Stimulated activated CD4-positive, alpha-beta T cell treated with anti-CD3 and anti-CD28 coated beads, Interleukin-1b, Interleukin-23, amount 100 ng/mL, for 48 hours (primary cell): Measurements from ENCODE around the gene TMX3.
A peak's percentile ranks its signal among the peaks of the same experiment; 100 is the strongest.

Source experiments
- DNase-seq: peaks from one replicate; pipeline ENCODE4 v3.0.0-alpha.2; 2020

TMX3 gene, protein sequence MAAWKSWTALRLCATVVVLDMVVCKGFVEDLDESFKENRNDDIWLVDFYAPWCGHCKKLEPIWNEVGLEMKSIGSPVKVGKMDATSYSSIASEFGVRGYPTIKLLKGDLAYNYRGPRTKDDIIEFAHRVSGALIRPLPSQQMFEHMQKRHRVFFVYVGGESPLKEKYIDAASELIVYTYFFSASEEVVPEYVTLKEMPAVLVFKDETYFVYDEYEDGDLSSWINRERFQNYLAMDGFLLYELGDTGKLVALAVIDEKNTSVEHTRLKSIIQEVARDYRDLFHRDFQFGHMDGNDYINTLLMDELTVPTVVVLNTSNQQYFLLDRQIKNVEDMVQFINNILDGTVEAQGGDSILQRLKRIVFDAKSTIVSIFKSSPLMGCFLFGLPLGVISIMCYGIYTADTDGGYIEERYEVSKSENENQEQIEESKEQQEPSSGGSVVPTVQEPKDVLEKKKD

DNA sequence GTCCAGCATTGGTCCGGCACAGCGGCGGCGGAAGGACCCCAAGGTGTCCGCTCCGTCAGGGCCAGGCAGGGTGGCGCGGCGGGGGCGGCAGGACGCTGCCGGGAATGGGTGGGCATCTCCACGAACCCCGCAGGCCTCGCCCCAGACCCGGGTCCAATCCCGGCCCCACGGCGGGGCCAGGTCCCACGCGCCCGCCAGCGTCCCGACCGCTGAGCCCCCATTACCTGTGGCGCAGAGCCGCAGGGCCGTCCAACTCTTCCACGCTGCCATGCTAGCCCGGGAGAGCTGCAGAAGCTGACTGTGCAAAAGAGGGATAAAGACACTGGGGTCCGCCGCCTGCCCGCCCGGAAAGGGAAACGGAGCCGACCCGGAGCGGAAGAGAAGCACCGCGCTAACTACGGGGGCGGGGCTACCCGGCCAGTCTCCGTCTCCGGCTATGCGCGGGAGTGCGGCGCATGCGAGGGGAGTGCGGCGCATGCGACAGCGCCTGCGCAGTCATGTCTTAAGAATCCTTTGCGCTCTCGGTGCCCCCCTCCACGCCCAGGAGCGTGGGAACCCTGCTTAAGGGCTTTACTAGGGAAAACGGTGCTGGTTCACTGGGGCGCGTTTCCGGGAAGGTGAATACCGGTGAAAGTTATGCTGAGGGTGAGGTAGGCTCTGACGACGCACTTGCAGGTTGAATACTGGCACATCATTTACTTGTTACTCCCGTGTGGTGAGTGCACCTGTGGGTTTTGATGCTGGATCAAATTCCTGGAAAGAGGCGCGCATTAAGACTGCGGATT lies at the start of gene TMX3:
TMX3 (minus strand) TSS at position 397 of the 785 bp plus-strand sequence; CDS start at position 270, 127 bp downstream.
- peak; percentile 91 for DNase-seq

DNA sequence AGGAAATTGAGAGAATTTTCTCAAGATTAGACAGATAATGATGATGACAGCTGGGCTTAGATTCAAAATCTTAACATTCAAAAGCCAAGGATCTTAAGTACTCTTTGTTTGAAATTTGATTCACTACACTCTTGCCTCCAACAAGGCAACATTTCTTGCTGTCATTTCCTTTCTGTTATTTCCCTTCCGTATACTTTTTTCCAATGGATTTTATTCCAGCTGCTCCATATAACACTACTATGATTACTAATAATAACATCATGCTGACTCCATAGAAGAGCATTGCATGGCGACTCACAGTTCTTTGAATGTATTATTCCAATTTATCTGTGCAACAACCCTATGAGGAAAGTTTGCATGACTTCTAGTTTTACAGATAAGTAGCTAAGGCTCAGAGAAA lies 49.1 kb upstream of the TMX3 start:
- no peak for DNase-seq

DNA sequence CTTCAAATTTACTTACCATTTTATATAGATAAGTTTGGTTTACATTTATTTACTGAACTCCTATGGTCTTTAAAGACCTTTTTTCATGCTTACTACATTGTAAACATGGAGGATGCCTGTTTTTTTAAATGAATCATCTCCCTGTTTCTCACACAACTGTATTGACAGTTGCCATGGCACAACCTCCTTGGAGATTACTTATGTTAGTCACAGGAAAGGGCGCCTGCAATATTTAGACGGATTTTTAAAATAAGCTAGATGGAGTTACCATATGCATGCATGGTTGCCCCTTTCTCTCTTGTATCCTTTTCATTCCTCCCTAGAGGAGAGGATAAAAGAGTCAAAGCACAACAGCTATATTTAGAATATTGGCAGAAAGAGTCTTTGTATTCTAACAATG lies 48.2 kb upstream of the TMX3 start:
- no peak for DNase-seq

DNA sequence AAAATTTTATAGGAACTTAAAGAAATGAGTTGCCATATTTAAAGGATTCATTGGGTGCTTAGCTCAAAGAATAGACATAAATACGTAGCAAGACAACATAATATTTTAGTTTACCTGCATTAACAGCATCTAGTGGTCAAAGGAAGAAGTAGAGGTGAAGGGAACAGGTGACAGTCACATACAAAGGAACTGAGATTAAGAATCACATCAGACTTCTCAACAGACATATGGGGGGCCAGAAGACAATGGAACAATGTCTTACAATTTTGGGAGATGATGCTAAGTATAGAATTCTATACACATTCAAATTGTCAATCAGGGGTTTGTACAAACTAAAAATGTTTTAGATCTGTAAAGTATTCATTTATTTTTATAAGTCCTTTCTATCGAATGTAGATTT lies 44.4 kb upstream of the TMX3 start:
- no peak for DNase-seq

DNA sequence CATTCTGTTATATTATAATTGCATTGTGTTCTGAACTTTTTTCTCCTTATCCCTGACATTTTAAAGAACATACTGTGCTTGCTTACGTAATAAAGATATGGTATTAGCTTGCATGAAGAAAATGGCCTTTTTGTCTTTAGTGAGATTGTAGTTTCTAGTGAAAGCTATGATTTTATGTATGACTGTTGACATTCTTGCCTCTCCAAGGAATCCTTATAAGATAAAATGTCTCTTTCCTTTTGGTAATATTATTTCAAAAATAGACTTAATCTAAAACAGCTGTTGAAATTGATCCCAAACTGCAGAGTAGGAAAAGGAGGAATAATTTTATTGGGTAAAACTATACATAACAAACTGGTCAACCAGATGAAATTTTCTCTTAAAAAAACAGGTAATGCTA lies 42.2 kb upstream of the TMX3 start:
- no peak for DNase-seq

DNA sequence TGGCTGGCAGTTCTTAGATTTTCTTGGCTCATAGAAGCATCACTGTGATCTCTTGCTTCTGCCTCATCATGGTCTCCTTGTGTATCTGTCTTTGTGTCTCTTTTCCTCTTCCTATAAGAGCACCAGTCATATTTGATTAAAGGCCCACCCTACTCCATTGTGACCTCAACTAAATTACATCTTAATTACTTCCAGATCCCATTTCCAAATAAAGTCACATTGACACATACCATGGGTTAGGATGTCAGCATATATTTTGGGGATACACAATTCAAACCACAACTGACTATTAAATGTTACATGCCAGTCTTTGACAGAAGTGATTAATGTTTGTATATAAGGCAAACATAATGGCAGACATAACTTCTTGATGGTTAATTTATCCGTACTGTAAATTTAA lies 27.3 kb upstream of the TMX3 start:
- DNase-seq, result no peak

DNA sequence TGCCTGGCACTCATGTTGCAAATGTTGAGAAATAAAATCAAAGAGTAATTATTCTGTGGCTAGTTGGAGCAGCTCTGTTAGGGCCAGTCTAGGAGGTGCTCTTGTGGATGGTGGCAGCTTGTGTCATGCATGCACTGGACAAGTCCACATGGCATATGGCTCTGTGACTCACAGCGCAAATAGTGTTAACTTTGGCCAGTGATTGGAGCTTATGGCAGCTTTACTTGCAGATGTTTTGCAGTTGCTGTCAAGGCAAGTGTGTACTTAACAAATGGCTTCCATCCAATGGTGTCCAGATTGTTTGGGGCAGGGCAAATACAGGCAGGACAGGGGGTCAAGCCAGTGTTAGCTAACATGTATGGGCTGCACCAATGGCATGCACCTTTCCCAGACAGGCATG lies 26.1 kb upstream of the TMX3 start:
- no peak for DNase-seq

DNA sequence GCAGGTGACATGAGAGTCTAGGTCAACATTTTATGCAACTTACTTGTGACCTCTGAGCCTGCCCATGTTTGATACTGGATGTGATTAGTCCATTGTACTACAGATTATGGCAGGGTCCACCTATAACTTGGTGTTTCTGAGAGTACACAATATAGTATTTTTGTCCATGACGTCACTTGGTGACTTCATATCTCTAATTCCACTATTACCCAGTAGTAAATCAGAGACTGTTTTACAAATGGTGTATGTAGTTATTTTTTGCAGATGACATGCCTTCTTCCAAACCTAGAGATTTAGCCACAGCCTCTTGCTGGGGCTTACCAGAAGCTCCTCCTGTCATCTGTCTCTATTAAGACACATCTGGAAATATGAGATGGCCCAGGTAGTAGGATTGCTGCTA lies 24.6 kb upstream of the TMX3 start:
- DNase-seq, result no peak

DNA sequence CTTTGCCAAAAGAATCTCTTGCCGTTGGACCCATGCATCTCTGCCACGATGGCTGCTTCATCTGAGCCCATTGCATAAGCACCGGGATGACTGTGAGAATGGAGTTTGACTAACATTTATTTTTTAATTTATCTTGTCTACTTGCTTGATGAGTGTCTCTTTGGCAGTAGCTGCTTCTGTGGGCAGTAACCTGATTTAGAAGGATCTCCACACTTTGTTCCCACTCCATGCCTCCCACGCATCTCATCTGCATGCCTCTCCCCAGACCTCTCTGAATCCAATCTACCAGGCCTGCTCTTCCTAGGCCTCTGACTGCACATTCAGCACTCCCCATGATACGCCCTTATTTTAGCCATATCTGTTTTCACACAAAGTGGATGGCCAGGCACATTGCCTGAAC lies 23.7 kb upstream of the TMX3 start:
- no peak for DNase-seq

DNA sequence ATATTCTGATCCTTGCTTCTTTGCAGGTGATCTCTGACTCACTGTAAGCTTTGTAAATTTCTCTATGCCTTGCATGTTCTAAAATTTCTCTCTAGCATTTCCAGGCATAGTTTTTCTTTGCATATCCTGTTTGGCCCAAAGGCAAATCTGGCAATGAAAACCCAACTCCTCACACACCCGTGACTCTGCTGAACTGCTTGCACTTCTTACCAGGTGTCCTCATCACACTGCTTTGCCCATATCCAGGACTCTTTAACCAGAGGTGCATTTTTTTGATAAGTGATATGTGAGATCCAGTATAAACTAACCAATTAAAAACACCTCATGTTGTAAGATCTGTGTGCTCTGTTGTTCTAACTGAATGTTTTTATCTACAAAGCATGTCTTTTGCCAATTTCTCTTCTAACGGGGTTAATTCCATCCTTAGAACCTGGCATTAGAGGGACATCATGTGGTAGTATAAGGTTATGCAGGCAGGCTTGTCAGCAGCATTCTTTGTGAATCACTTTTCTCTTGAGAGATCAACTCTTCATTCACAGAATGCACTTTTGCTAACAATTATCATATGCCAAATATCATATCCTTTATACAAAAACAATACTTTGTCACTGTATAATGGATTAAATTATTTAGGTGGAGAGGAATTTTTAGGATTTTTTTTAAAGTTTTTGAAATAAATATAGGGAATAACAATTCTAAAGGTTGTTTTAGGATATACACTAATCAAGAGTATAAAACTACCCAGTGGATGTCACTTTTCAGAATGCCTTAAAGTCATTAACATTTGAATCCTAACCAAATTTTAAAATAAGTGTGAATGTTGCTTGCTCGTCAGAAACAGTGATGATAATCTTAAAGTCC lies 20.8 kb upstream of the TMX3 start:
- no peak for DNase-seq

DNA sequence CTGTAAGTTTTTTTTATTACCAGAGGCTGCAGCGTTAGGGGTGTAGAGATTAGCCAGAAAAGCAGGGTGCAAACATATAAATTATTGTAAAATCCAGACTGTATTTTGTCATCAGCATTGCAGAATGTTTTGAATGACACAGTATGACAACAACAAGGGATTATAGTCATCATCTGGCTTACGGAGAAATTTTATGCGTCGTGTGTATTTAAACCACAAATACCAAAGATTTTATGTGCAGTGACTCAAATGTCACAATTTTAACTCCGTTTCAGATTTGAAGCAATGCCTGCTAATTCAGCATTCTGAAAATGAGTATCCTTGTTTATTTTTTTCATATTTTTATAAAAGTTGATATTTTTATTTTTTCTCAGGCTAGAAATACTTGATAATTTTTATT lies 19.4 kb upstream of the TMX3 start:
- DNase-seq, result no peak

DNA sequence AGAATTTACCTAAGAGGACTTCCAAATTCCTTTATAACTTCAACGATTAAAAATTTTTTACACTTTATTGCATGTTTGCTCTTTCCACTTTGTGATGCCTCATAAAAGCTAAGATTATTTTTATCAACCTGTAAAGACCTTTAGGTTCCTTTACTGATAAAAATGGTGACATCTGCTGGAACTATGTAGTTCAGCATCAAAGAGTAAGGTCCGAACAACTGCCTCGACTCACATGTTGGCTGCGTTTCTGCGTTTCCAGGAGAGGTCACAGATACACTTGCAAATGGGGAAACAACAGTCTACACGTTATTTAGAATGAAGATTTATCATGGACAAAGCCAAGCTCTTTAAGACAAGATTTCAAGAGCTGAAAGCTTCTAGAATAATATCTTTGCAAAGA lies 18.8 kb upstream of the TMX3 start:
- DNase-seq, result no peak

DNA sequence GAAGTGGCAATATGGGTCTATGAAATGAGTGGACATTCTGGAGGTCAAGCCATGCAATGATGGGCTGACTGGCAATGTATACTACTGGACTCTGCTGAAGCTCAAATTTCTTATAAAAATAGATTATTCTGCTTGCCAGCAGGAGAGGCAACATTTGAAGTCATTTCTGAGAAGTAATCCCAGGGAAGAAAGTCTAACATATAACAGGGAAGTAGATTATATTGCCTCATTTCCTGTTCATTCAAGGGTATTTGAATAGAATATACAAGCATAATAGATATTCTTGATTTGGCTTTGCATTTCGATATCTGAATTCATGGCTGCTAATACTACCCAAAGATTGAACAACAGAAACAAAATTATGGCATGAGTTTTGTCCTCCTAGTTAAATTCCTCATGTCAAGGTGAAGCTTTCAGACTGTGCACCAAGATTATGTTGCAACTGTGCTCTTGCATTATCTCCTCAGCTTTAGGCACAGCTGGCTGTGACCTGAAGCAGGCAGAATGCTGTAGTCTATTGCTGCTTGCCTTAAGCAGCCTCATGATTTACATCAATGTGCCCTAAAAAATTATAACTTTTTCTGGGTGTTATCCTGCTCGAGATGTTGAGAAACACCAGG lies 13.3 kb upstream of the TMX3 start:
- no peak for DNase-seq

DNA sequence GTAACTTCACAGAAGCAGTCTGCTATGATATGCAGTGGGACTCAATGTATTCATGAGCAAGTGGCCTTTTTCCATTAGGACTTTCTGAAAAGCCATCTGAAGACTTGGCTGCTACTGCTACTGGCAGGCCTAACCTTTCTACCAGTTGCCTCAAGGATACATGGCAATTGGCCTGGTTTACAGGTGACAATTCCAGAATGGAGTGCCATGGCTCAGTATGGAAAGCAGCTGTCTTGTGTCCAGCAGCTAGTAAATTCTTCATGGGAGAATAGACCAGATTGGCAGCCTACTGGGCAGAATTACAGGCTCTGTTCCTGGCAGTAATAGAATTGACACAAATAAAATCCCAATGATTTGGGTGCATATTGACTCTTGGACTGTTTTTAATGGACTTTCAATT lies 12.6 kb upstream of the TMX3 start:
- no peak for DNase-seq

DNA sequence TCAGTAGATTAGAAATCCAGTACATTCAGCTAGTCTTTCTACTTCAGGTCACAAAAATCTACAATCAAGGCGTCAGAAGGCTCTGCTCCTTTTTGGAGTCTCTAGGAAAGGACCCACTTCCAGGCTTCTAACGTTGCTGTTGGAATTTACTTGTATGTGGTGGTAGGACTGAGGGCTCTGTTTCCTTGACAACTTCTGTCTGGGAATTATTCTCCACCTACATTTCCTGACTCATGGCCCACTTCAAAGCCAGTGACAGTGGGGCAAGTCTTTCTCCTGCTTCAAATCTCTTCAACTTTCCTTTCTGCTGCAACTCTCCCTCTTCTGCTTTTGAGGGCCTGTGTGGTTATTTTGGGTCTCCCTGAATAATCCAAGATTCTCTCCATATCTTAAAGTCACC lies 10.4 kb upstream of the TMX3 start:
- no peak for DNase-seq

DNA sequence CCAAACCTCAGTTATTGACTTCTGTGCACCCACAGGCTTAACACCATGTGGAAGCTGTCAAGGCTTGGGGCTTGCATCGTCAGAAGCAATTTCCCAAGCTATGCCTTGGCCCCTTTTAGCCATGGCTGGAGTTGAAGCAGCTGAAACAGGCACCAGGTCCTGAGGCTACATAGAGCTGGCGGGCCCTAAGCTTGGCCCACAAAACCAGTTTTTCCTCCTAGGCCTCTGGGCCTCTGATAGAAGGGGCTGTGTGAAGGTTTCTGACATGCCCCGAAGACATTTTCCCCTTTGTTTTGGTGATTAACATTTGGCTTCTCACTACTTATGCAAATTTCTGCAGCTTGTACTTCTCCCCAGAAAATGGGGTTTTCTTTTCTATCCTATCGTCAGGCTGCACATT lies 9.1 kb upstream of the TMX3 start:
- no peak for DNase-seq

DNA sequence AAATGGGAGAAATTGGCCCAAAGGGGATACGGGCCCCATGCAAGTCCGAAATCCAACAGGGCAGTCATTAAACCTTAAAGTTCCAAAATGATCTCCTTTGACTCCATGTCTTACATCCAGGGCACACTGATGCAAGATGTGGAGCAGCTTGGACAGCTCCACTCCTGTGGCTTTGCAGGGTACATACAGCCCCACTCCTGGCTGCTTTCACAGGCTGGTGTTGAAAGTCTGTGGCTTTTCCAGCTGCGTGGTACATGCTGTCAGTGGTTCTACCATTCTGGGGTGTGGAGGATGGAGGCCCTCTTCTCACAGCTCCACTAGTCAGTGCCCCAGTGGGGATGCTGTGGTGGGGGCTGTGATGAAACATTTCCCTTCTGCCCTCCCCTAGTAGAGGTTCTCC lies 8.6 kb upstream of the TMX3 start:
- no peak for DNase-seq

DNA sequence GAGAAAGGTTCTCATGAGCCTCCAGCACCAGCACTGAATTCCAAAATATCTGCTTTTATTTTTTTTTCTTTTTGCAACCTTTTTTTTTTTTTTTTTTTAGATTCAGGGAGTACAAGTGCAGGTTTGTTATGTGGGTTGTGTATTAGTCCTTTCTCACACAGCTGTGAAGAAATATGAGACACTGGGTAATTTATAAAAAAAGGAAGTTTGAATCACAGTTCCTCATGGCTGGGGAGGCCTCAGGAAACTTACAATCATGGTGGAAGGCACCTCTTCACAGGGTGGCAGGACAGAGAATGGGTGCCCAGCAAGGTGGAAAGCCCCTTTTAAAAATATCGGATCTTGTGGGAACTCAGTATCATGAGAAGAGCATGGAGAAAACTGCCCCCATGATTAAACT lies 7.9 kb upstream of the TMX3 start:
- DNase-seq, result no peak

DNA sequence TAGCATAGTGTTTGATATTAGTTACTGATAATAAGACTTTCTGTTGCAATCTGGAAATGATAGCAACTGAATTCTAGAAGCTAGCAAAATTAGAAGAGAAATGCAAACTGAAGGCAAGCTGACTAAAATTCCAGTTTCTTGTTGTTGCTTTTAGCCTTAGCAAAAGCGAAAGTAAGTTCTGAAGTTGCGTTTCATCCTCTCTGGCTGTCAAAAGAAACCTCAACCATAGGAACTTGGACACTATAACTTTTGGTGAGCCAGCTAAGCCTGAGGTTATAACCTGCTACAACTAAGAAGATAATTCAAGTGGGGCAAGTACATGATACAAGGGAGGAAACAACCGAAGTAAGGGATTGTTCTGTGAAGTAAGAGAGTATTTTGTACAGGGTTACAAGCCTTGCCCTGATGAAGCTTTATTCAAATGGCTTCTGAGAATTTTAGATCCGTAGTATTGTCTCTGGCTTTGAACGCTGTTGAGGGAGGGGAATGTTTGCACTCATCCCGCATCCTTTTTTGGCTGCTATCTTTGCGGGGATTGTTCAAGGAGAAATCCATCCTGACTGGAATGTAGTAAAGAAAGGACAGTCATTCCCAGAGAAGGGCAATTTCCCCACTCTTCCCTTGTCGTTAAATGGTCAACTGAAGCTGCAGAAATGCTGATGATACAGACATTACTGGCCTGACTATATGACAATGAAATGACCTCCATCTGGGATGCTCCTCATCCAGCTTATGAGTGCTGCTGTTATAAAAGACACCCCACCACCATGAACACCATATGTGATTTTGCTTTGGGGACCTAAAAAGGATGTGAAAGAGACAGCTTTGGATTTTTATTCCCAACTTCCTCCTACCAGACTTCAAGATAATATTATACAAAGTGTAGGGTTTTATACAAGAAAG lies 7.0 kb upstream of the TMX3 start:
- no peak for DNase-seq

DNA sequence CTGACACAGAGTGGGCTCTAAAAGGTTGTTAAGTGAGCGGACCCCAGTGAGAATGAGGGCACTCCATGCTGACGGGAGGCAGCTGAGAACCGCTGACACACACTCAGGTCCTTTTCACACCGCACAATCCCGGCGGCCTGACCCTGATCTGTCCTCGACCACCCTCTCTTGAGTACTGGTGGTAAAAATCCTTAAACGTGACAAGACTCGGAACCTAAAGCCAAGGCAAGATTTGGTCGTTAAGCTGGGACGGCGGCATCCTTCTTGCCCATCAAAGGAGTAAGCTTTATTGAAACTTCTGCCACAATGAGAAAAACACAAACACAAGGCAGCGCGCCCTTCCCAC lies 569 bp downstream of the TMX3 start:
- DNase-seq, result no peak

DNA sequence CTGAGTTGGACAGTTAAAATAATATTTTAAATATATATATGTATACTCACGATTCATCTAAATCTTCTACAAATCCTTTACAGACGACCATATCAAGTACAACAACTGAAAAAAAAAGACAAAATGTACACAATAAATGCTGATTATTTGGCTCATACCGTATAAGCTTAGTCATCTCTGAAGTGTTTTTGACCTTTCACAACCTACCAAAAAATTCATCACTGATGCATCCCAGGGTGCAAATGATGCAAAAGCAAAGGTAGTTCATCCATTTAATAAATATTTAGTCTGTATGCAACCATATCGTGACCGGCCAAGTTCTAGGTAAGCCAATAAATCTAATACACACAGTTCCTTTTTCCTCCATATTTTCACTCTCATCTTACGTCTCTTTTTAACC lies 1.1 kb downstream of the TMX3 start:
- no peak for DNase-seq

DNA sequence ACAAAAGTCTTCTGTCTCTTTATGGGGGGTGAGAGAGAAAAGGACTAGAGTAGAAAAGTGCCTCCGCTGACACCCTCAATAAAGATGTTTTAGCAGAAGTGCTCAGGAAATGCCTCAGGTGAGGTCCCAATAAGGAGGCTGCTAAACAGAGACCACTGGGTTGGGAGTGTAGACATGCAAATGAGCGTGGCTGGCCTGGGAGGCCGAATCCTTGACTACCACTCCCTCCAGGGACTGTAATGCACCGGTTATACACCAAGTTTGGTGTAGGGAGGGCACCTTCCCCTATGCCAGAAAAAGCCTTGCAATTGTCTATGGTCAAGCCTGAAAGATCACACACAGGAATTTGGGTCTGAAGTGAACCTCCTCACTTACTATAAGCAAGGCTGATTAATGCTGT lies 1.8 kb downstream of the TMX3 start:
- no peak for DNase-seq
